GDM1 (cell line): ENCODE measurements around the gene ABLIM2.

Experiments
- DNase-seq: peaks from one replicate; lab custom pipeline; 2025; lab: John Stamatoyannopoulos, UW

Gene ABLIM2

GRCh38 chr4:8118035-8118434 is 40.6 kb downstream of the ABLIM2 start:
- no peak for DNase-seq

DNA sequence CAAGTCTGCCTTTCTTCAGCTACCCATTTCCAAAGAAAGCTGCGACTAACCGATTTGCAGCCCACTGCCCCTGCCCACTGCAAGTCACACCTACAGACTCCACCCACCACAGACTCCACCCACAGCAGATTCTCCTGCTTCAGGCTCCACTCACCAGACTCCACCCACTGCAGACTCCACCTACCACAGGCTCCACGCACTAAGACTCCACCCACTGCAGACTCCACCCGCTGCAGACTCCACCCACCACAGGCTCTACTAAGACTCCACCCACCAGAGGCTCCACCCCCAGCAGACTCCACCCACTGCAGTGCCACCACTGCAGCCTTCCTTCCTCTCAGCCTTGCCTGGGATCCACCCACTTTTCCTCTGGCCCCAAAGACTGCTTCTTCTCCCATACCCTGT is 41.3 kb downstream of the ABLIM2 start:
- peak; percentile 13 for DNase-seq

DNA sequence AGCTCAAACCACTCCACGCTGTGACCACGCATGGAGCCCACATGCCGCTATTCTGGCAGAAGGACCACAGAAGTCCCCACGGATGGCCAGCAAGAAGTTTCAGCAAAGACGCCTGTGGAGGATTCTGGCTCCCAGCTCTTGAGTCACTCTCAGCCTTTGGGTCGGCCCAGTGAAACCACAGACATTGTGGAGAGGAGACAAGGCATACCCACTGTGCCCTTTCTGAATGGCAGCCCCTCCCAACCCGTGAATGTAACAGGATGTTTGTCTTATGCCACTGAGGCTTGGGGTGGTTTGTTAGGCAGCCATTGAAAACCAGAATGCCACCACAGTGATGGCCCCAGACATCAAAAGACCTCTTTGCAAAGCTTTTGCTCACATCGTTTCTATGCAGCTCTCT is 42.7 kb downstream of the ABLIM2 start:
- DNase-seq, result no peak

DNA sequence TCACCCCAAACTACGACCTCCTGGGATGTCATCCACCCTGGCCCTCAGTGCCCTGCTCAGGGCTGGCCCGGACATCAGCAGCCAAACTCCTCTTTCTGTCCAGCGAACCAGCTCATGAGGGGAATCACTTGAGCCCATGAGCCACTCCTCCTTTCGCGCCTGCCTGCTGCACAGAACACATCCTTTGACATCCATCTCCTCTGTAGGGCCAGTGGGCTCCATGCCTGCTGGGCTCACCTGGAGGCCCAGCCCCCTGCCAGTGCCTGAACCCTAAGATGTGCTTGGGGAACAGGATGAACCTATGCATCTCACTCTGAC is 43.5 kb downstream of the ABLIM2 start:
- DNase-seq, result no peak

GRCh38 chr4:8114456-8115202 is 44.0 kb downstream of the ABLIM2 start:
- no peak for DNase-seq

- no peak for DNase-seq
Observed at GRCh38 chr4:8113611-8114377, 44.8 kb downstream of the ABLIM2 start.

GRCh38 chr4:8112672-8113071 is 45.9 kb downstream of the ABLIM2 start:
- DNase-seq, result no peak

DNA sequence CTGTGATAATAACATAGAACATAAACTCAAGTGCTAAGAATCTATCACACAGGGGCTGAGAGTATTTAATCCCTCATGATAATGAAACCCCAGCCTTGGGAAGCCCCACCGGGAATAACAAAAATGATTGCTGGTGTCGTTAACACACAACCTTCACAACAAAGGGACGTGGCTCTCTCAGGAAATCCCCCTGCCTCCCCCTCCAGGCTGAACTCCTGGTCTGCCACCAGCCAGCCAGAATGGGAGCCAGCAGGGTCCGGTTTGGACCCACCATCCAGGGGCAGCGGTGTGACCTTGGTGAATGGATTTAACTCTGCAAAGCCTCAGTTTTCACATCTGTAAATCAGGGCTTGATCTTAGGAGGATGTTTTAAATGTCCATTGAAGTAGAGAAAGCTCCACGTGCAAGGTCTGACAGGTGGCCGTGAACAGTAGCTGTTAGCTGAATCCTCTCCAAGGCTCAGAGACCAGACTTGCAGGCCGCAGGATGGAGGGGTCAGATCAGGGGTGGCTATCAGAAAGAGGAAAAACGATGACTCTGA is 46.5 kb downstream of the ABLIM2 start:
- no peak for DNase-seq

DNA sequence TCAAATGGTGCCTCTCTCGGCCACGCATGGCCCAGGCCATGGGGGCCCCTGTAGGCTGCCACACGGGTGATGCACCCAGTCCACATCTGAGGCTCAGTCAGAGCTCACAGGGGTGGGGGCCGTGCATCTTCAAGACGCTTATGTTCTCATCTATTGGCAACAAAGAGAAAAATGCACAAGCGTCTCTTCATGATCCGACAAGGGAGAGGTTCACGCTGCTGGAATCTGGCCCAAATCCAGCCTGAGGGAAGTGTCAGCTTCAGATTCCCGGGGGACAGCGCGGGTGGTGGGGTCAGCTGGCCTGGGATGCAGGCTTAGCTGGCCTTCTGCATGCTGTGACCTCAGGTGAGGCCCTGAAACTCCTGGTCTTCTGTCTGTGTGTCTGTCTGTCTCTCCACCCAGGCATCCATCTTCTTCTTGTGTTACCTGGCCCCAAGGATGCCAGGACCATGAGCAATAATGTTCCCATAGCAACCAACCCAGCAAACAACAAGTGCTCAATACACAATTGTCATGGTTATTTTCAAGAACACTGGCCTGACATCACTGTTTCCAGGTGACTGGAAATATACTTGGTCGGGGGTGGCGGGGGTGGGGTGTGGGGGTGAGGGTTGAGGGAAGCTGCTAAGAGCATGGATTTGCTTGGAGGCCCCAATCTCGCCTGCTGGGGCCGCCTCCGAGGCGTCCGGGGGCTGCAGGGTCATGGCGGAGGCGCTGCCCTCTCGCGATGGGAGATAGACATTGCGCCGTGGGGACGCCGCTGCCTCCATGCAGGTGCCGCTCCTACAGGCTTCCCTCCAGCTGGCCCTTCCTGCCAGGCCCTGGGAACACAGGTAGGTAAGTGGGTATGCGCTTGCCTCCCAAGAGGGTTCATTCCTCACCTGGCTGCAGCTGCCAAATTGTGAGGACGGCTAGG is 48.3 kb downstream of the ABLIM2 start:
- no peak for DNase-seq

DNA sequence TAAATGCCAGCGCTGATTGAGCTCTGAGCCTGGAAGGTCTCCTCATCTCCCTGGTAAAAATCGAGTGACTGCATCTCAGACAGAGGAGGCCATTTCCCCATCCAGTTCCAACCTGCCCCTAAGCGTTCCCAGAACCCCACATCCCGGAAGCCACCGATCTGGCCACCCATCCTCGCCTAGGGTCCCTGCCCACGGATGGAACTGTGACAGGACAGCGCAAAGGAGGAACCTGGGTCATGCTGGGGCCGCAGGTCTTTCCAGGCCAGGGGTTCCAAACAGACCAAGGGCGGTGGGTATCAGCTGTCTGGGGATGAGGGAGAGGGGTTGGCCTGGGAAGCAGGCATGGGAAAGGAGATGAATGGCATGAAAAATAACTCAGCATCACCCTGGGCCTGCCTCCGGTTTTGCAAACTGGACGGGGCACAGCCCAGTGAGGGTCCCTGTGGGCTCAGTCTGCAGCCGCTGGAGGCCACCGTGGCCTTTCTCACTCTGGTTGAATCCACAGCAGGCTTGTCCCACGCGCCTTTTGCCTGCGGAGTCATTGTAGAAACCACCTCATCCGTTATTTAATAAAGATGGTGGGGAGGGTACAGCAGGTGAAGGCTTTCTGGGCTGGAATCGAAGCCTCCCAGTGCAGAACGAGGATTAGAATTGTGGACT is 49.1 kb downstream of the ABLIM2 start:
- DNase-seq, result no peak

DNA sequence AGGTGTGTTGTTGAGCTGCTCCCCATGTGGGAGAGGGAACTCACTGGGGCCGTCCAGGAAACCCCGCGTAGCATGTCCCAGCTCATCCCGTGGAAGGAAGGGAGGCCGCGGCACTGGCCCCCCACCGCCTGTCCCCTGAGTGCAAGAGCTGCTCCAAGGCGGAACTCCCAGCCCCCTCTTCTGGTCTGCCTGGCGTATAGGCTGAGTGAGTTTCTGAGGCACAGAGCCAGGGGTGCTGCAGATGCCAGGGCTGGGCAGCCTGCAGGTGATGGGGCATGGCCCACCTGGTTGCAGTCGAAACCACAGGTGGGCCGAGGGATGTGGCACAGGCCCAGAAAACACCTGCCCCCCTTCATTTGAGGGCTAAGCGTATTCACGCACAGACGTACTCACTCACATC is 49.6 kb downstream of the ABLIM2 start:
- no peak for DNase-seq

DNA sequence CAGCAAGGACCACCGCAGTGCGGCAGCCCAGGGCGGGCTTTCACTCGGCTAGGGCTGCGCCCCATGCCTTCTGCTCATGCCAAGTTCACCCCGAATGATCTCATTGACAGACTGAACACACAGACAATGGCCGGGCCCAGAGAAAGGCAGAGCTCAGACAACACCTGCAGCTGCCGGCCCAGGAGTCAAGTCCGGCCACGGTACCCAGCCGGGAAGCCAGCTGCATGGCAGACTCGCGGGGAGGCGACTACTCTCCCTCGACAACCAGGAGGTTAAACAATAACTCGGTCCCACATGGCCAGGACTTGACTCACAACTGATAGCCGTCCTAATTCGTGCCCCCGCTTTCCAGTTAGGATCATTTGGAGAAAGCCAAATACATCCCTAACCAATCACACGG is 50.4 kb downstream of the ABLIM2 start:
- DNase-seq, result no peak

- DNase-seq, result no peak
Observed at GRCh38 chr4:8107146-8107657, 51.4 kb downstream of the ABLIM2 start.

GRCh38 chr4:8106451-8107025 is 52.1 kb downstream of the ABLIM2 start:
- DNase-seq, result no peak

- no peak for DNase-seq
Observed at GRCh38 chr4:8105306-8106100, 53.1 kb downstream of the ABLIM2 start.

DNA sequence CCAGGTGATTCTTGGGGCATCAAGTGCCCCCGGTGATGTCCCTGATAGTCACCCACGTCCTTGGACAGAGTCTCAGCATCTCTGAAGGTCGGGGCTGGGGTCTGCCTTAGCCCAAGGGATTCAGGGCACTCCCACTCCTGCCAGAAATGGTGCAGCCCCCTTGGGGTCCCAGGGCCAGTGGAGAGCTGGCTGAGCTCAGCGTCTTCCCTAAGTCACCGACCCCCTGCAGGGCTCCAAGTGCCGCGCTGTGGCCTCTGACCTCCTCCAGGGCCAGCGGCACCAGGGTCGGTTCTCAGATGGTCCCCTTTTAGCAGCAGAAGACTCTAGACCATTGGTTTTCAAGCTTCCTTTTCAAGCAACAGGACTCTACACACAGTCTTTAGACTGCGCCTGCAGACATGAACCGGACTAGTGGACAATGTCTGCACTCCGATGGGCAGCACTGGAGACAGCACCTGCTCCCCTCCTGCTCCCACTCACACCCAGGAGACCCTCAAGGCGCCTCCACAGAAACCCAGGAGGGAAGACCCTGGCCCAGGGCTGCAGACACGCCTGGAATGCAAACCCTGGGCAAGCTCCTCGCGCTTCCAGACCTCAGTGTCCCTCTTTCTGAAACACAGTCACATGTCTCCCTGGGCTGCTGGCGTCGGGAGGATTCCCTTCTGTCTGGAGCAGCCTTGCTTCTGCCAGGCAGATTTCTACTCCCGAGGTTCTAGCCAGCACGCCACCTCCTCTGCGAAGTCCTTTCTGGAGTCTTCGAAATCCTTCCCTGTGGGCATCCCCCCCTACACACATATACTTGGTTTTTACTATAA is 53.9 kb downstream of the ABLIM2 start:
- no peak for DNase-seq

DNA sequence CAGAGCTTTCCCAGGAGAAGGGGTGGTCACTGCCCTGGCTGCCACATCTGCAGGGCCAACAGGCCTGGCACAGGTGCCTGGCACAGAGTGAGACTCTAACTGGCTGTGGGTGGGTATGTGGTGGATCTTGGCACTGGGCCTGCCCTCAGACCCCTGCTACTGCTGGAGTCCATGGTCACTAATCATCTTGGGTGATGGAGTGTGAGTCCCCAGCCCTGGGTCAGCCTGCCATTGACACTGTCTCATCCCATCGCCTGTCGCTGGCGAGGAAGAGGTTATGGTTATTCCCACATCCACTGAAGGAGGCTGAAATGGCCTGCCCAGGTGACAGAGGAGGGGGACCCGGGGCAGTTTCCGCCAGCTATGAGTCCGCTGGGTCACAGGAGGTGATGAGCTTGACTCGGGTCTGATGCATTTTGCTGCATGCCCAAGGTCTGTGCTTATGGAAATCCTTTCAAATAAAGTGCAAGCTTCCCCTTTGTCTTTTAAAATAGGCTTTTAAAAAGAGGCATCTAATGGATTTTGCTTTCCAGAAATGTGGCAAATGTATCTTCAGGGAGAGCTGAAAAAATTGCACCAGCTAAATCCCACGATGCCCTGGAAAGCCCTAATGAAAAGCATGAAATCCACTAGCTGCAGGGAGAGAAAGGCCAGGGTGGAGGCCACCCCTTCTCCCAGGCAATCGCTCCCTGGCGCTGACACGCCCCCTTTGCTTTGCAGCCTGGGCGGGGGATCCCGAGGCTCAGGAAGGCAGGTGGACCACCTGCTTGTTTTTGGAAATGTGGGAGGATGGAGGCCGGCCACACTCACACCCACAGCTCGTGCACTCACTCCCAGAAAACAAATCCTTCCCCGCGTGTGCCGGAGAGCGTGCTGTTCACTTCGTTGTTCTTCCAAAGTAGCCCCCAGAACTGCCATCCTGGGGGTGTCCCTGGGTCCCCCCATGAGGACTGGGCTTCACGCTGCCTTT is 54.9 kb downstream of the ABLIM2 start:
- no peak for DNase-seq

DNA sequence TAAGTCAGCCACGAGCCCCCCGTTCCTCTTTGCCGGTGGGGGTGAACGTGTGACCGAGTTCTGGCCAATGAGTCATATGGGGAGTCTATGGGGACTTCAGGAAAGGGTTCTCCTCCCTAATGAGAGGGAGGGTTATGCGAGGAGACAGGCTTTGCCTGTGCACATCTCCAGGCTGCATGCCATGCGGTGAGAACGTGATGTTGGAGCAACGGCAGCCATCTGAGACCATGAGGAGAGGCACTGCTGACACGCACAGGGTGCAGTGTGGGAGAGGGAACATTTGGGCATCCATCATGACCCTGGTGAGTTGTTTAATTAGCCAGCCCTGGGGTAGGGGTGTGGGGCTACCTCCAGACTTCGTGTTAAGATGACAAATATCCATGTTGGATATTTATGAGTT is 55.8 kb downstream of the ABLIM2 start:
- no peak for DNase-seq

- DNase-seq, result no peak
Observed at GRCh38 chr4:8102076-8102355, 56.6 kb downstream of the ABLIM2 start.
